HT-29 (cell line): ENCODE measurements around the gene ZSCAN1. TPM values are rescaled to one million over a fixed set of nuclear protein-coding genes. Genes with fewer than 3 reads are reported as not detected.
A peak's percentile ranks its signal among the peaks of the same experiment; 100 is the strongest.
"Not testable (repeated sequence)": the region's sequence is repeated elsewhere in the genome, so short reads cannot be mapped to it uniquely, and the experiment has no call there.

Source experiments
- DNase-seq: peaks from one replicate; pipeline ENCODE4 v3.0.0-alpha.2; 2015; ENCODE audit warnings: low spot score
- total RNA-seq: library from RNA; depleted of rRNA; stranded (reverse); fragments of >200 nt; shearing (Covaris generic); gene quantifications from 2 replicates; pipeline ENCODE4 v1.2.3, GENCODE V29; 2014; rRNA removed

ZSCAN1 gene, protein sequence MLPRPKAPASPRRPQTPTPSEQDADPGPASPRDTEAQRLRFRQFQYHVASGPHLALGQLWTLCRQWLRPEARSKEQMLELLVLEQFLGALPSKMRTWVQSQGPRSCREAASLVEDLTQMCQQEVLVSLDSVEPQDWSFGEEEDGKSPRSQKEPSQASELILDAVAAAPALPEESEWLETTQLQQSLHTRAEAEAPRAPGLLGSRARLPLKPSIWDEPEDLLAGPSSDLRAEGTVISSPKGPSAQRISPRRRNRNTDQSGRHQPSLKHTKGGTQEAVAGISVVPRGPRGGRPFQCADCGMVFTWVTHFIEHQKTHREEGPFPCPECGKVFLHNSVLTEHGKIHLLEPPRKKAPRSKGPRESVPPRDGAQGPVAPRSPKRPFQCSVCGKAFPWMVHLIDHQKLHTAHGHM
- not detected in 2 replicates for total RNA-seq

- DNase-seq: no peak
Measured at GRCh38 chr19:58033741-58034476, at the start of gene ZSCAN1. TSS of gene ZSCAN1 (plus strand) at chr19:58034025. CDS start at chr19:58037837, 3,812 bp downstream.

DNA sequence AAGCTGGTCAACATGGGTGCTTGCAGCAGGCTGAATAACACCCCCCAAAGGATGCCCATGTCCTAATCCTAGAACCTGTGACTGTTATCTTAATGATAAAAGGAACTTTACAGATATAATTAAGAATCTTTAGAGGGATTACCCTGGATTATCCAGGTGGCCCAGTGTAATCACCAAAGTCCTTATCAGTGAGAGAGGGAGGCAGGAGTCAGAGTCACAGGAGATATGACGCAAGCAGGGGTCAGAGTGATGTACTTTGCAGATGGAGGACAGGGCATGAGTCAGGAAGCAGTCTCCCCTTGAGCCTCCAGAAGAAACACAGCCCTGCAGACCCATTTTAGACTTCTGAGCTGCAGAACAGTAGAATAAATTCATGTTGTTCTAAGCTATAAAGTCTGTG, 41.0 kb upstream of the ZSCAN1 start:
- no peak for DNase-seq

- no peak for DNase-seq
Measured at GRCh38 chr19:58000677-58001076, 33.1 kb upstream of the ZSCAN1 start.

DNA sequence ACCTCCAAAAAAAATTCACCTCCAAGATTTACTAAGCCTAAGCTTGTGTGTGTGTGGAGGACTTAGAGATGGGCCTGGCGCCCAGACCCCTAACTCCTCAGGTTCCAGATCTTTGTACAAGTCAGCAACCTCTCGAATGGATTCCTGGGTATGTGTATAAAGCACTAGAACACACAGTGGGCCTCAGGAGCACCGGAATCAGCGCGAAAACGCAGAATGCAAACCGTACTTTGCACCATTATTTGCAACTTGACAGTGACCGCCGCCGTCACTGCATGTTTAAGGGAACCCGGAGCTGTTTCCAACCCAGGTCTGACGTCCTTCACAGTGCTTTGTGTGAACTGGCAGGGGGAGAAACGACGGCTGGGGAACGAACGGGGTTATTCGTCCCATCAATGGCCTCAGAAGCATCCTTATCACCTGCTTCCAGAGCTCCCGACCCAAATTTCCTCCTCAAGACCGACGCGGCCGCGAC, 31.9 kb upstream of the ZSCAN1 start:
- no peak for DNase-seq

DNA sequence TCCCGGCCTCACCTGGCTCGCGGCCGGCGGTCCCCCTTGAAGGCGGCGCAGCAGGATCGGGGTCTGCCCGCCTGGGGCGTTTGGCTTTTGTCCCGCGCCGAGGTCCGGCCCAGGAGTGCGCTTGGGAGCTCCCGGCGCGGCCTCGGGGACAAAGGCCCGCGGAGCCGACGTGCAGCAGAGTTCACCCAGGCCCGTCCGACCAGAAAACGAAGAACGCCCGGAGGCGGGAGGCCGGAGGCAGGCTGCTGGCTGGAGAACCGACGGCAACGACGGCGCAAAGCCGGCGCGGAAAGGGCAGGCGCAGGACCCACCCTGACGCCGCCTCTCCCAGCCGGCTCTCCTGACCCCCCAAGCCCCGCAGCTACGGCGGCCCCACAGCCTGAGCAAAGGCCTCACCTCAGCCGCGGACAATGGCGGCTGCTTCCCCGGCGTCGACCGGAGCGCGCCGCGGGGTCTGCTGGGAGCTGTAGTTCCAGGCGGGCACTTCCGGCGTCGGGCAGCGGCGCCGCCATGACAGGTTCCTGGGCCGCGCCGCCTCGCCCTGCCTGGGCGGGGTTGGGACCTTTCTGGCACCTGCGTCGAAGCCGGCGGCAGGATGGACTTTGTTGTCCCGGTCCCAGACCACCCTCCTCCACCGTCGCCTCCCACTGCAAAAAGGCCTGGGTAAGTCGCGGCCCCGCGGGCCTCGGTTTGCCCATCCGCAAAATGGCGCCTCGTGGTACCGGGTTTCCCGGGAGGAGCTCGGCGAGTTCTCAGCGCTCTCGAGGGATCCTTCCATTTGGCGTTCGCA, 31.2 kb upstream of the ZSCAN1 start, which contains the start of gene ZNF606:
Gene ZNF606, minus strand, starts transcription at position 437 of the 790 bp plus-strand sequence. CDS start 1,501 bp downstream, outside the sequence.
- no peak for DNase-seq

DNA sequence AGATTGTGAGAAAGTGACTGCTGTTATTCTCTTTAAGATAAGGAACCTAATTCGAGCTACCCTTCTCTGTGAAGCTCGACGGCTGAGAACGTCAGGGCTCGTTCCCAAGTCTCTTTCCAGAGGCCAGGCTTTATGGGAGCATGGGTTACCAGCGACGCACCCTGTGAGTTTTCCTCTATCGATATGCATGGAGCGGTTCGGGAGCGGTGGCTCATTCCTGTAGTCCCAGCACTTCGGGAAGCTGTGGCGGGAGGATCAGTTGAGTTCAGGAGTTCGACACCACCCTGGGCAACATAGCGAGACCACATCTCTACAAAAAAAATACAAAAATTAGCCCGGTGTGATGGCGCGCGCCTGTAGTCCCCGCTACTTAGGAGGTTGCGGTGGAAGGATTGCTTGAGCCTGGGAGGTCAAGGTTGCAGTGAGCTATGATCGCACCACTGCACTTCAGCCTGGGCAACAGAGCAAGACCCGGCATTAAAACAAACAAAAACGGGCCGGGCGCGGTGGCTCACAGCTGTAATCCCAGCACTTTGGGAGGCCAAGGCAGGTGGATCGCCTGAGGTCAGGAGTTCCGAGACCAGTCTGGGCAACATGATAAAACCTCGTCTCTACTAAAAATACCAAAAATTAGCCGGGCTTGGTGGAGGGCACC, 30.5 kb upstream of the ZSCAN1 start:
- no peak for DNase-seq

- DNase-seq: peak; percentile 11
Measured at GRCh38 chr19:58007285-58007684, 26.5 kb upstream of the ZSCAN1 start.

DNA sequence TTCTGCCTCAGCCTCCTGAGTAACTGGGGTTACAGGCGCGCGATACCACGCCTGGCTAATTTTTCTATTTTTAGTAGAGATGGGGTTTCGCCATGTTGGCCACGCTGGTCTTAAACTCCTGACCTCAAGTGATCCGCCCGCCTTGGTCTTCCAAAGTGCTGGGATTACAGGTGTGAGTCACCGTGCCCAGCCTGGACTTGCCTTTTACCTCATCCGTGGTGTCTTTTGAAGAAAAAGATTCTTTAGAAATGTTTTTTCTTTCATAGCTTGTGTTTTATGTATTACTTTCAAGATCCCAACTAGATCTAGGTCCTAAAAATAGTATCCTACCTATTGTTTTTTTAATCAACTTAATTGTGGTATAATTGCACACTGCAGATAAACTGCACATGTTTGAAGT, 24.9 kb upstream of the ZSCAN1 start:
- DNase-seq: not testable (repeated sequence)

GRCh38 chr19:58009301-58009665, 24.5 kb upstream of the ZSCAN1 start:
- no peak for DNase-seq

DNA sequence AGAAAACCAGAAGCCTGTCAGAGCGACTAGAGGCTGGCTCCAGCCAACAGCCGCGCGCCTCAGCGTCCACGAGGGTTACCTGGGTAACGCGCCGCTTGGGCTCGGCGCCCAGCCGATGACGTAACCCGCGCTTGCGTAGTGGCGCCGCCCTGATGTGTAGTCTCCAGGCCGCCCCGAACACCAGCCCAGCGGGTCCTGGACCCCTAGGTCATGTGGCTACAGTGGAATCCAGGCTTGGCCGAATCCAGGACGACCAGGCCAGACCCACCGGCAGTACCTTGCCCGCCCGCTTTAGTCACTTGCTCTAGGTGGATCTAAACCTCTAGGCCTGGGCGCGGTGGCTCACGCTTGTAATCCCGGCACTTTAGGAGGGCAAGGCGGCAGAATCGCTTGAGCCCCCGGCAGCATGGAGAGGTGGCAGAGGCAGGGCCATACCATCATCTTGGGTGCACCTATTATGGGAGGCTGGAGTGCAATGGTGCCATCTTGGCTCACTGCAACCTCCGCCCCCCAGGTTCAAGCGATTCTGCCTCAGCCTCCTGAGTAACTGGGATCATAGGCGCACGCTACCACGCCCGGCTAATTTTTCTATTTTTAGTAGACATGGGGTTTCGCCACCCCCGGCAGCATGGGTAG, 24.0 kb upstream of the ZSCAN1 start:
- no peak for DNase-seq

- DNase-seq: no peak
Measured at GRCh38 chr19:58010507-58010906, 23.3 kb upstream of the ZSCAN1 start.

DNA sequence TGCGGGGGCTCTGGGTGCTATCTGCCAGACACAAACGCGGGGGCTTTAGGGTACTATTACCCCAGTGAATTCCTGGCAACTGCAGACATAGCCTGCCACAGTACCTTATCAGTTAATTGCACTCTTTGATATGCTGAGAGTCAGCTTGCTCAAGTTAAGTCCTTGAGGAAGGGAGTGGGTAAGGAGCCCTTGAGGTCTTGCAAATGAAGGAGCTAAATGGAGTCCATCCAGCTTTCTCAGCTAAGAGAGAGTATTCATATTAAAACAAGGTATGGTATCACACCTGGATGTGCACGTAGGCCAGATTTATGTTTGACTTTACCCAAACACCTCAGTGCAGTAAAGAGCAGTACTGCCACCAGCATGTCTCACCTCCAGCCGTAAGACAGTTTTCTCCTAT, 19.7 kb upstream of the ZSCAN1 start:
- no peak for DNase-seq

DNA sequence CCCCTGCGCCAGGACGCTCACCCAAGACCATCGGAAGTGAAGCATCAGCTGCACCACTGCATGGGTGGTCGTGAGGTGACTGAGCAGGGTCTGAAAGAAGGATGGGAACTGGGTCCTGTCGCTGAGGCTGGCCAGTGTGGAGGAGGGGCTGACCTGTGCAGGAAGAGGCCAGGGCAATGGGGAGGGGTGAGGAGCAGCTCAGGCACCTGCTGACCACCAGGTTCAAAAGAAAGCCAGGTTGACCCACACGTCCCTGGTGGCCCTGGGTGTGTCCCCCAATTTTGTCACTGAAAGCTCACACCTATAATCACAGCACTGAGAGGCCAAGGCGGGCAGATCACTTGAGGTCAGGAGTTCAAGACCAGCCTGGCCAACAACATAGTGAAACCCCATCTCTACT, 13.7 kb upstream of the ZSCAN1 start:
- DNase-seq: no peak

GRCh38 chr19:58021541-58022282, 12.1 kb upstream of the ZSCAN1 start:
- peak; percentile 40 for DNase-seq

GRCh38 chr19:58022283-58022660, 11.6 kb upstream of the ZSCAN1 start:
- no peak for DNase-seq

DNA sequence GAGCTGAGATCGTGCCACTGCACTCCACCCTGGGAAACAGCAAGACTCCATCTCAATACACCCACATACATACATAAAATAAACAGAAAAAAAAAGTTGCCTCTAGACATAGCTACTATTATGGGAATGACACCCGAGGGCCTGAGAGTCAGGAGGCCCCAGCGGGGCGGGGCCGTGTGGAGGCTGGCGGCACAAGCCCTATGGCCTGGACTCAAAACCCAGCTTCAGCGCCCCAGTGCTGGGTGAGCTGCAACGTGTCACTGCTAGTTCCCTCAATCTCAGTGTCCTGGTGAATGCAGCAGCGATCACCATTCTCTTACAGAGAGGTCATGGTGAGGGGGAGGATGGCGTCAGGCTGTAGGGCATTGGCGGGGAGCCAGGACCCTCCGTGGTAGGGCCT, 9.2 kb upstream of the ZSCAN1 start:
- no peak for DNase-seq

DNA sequence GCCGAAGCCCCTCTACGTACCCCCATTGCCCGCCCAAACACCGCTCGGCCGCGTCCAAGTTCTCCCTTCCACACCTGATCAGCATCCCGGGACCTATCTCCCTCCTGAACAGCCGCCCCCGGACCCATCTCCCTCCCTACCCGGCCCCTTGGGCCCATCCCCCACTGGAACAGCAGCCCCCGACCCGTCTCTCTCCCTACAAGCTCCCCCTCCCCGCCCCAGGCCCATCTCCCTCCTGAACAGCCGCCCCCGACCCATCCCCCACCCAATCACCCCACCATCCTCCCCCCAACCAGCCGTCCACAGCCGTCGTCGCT, 610 bp downstream of the ZSCAN1 start:
- no peak for DNase-seq

DNA sequence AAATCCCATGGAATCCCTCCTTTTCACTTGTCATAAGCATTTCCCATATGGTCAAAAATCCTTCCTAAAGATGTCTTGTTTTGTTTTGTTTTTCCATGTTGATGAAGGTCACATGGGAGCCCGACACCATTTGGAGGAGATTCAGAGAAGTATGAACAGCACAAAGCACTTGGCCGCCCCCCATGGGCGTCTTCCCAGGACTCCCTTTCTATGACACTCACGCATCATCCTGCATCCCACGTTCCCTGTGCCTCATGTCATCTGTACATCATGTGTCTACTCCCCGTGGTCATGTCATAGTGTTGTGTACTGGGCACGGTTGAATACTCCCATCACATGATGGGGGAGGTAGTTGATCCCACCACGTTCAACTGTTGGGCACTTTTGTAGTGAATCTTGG, 2.0 kb downstream of the ZSCAN1 start:
- no peak for DNase-seq

DNA sequence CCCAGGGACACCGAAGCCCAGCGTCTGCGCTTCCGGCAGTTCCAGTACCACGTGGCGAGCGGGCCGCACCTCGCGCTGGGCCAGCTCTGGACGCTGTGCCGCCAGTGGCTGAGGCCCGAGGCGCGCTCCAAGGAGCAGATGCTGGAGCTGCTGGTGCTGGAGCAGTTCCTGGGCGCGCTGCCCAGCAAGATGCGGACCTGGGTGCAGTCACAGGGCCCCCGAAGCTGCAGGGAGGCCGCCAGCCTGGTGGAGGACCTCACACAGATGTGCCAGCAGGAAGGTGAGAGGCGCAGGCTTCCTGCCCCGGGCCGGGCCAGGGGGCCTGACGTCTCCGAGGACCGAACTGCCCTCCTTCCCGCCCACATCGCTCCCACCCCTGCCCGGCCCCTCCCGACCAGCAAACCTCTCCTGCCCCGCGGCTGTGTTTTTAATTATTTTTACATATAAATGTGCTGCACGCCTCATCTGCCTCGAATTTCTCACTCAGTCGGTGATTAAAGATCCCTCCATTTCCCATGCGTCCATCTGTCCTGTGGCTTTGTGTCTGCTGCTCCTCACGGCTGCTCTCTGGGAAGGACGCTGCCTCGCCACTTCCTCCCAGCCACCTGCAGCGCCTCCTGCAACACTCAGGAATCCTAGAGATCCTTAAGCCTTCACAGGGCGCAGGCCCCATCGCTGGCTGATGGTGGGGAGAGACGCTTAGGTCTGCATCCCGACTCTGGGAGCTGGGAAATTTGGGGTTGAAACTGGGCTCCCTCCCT, 4.3 kb downstream of the ZSCAN1 start:
- DNase-seq: no peak
